Measurements from ENCODE around the gene SLAMF7. TPM values are rescaled to one million over a fixed set of nuclear protein-coding genes. Genes with fewer than 3 reads are reported as not detected.
"Not testable (repeated sequence)": the region's sequence is repeated elsewhere in the genome, so short reads cannot be mapped to it uniquely, and the experiment has no call there.

Gene SLAMF7
- total and polyA plus RNA-seq, 3 donors from 2014 or later, result 0.68 to 5.1 TPM; not detected in 1

- no peak overlapping the region for H3K4me3 ChIP-seq
- 83 to 91% methylated on average over 1 of the region's 1 CpG for WGBS, 2 donors
Observed at GRCh38 chr1:160709715-160710114, 29.3 kb upstream of the SLAMF7 start.

GRCh38 chr1:160710517-160711252 lies 28.4 kb upstream of the SLAMF7 start:
- TF ChIP-seq CTCF (IDR thresholded peaks at IDR 0.05), result no peak
- TF ChIP-seq POLR2A (IDR thresholded peaks at IDR 0.05), result no peak
- Histone ChIP-seq H3K9me3 (no peaks in the 10 kb centered on the region), H3K27ac (no peak overlapping the region), H3K36me3 (ENCODE audit: low read depth, missing control alignments) (no peaks in the 10 kb centered on the region), H3K27me3 (no peaks in the 10 kb centered on the region), H3K4me3 (no peak overlapping the region), H3K4me1 (no peaks in the 10 kb centered on the region)
- no peak for DNase-seq
- WGBS, 2 donors, result 85 to 89% methylated on average over 4 of the region's 4 CpGs
- intact Hi-C loops (cut with DNase I; ENCODE audit: low total_unique reads), result no loop called here

More at GRCh38 chr1:160709715-160710114, 29.3 kb upstream of the SLAMF7 start:
- intact Hi-C loops (cut with DNase I; ENCODE audit: low total_unique reads), result no loop called here
- Histone ChIP-seq H3K27ac (no peak overlapping the region), H3K4me1 (no peaks in the 10 kb centered on the region), H3K36me3 (ENCODE audit: low read depth, missing control alignments) (no peaks in the 10 kb centered on the region), H3K27me3 (no peaks in the 10 kb centered on the region), H3K9me3 (no peaks in the 10 kb centered on the region)
- no peak for TF ChIP-seq CTCF (IDR thresholded peaks at IDR 0.05)
- no peak for TF ChIP-seq POLR2A (IDR thresholded peaks at IDR 0.05)
- no peak for DNase-seq

- H3K27ac ChIP-seq, result no peak overlapping the region
- no peaks in the 10 kb centered on the region for H3K36me3 ChIP-seq (ENCODE audit: low read depth, missing control alignments)
- no peak for DNase-seq
- no peak for TF ChIP-seq CTCF (IDR thresholded peaks at IDR 0.05)
- TF ChIP-seq POLR2A (IDR thresholded peaks at IDR 0.05), result no peak
- H3K4me3 ChIP-seq, result no peak overlapping the region
- WGBS, 2 donors, result 68 to 74% methylated on average over 2 of the region's 2 CpGs
- H3K27me3 ChIP-seq, result no peaks in the 10 kb centered on the region
- no peaks in the 10 kb centered on the region for H3K9me3 ChIP-seq
- no peaks in the 10 kb centered on the region for H3K4me1 ChIP-seq
- intact Hi-C loops (cut with DNase I; ENCODE audit: low total_unique reads), result no loop called here
Observed at GRCh38 chr1:160711276-160711601, 27.8 kb upstream of the SLAMF7 start.

- H3K27me3 ChIP-seq, result no peaks in the 10 kb centered on the region
- TF ChIP-seq CTCF (IDR thresholded peaks at IDR 0.05), result no peak
- TF ChIP-seq POLR2A (IDR thresholded peaks at IDR 0.05), result no peak
- WGBS, 2 donors, result 61 to 81% methylated on average over 9 of the region's 9 CpGs
Observed at GRCh38 chr1:160711602-160712311, 27.3 kb upstream of the SLAMF7 start, which contains the start of gene CD48. CD48 (minus strand) TSS chr1:160711822; CDS start chr1:160711763, 59 bp downstream.

DNA sequence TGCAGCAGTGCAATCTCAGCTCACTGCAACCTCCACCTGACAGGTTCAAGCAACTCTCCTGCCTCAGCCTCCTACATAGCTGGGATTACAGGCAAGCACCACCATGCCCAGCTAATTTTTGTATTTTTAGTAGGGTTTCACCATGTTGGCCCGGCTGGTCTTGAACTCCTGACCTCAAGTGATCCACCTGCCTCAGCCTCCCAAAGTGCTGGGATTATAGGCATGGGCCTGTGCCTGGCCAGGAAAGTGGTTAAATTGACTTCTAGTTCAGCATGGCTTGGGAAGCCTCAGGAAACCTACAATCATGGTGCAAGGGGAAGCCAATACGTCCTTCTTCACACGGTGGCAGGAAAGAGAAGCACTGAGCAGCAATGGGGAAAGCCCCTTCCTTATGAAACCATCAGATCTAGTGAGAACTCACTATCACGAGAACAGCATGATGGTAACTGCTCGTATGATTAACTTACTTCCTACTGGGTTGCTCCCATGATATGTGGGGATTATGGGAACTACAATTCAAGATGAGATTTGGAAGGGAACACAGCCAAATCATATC lies 26.4 kb upstream of the SLAMF7 start:
- WGBS, 2 donors, result 73 to 84% methylated on average over 5 of the region's 5 CpGs
- H3K27ac ChIP-seq; H3K9me3 ChIP-seq; H3K27me3 ChIP-seq; H3K36me3 ChIP-seq (ENCODE audit: low read depth, missing control alignments); intact Hi-C loops (cut with DNase I; ENCODE audit: low total_unique reads); DNase-seq; H3K4me1 ChIP-seq; H3K4me3 ChIP-seq: not testable (repeated sequence)

More at GRCh38 chr1:160711602-160712311, 27.3 kb upstream of the SLAMF7 start, which contains the start of gene CD48:
- Histone ChIP-seq H3K4me3 (no peak within 1 kb of the TSS), H3K27ac (no peak within 1 kb of the TSS), H3K36me3 (ENCODE audit: low read depth, missing control alignments) (no peaks in the 10 kb centered on the region), H3K9me3 (no peaks in the 10 kb centered on the region), H3K4me1 (no peaks in the 10 kb centered on the region)
- DNase-seq, result no peak
- intact Hi-C loops (cut with DNase I; ENCODE audit: low total_unique reads), result no loop called here
